Activated T-helper 9 cell treated with anti-CD3 and anti-CD28 coated beads, Interleukin-2, amount 50 U/mL, for 16 hours (primary cell): Measurements from ENCODE around the gene GNAT1.

Source experiments
- DNase-seq: peaks from one replicate; pipeline ENCODE4 v3.0.0-alpha.2; 2020; ENCODE audit warnings: low read depth

The GNAT1 gene

DNA sequence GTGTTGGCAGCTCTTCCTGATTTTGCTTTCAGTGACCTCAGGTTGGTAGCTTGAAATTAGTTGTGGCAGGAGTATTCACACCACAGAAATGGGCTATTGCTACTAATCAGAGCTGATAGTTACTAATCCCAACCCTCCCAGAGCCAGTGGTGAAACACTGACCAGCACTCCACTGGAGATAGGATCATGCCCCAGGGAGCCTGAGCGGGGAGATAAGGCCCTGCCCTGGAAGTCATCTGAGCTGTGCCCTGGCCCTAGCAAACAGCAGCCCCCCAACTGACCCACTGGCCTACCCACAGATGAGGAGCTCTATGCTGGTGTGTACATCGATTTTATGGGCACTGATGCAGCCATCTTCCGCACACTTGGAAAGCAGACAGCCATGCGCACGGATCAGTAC is 9.4 kb upstream of the GNAT1 start:
- no peak for DNase-seq

DNA sequence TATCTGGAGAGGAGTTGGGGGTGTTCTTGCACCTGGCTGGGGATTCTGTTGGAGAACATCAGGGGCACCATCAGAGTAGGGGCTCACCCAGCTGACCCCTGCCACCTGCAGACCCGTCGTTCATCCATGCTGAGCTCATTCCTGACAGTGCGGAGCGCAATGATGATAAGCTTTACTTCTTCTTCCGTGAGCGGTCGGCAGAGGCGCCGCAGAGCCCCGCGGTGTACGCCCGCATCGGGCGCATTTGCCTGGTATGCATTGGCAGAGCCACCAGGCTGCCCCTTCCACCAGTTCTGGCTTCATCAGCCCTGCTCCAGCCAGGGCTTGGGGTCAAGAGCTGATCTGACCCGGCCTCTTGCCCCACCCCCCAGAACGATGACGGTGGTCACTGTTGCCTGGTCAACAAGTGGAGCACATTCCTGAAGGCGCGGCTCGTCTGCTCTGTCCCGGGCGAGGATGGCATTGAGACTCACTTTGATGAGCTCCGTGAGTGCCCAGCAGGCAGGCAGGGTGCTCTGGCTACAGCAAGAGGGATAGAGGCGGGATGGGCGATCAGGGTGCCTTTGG is 8.8 kb upstream of the GNAT1 start:
- DNase-seq: no peak

DNA sequence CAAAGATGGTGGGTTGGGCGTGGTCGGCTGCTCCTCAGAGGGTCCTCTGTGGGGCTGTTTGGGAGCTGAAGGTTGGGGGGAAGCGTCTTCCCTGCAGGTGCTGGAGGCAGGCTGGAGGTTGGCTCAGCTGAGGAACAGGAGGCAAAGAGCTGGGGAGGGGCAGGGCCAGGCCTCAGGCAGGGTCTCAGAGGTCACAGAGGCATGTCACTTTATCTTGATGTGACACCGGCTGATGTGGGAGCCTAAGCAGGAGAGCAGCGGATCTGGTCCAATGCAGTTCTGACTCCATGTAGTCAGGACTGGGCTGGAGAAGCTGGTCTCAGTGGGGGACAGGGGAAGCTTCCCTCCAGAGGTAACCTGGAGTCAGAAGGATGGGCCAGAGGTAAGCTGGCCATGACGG is 7.7 kb upstream of the GNAT1 start:
- no peak for DNase-seq

DNA sequence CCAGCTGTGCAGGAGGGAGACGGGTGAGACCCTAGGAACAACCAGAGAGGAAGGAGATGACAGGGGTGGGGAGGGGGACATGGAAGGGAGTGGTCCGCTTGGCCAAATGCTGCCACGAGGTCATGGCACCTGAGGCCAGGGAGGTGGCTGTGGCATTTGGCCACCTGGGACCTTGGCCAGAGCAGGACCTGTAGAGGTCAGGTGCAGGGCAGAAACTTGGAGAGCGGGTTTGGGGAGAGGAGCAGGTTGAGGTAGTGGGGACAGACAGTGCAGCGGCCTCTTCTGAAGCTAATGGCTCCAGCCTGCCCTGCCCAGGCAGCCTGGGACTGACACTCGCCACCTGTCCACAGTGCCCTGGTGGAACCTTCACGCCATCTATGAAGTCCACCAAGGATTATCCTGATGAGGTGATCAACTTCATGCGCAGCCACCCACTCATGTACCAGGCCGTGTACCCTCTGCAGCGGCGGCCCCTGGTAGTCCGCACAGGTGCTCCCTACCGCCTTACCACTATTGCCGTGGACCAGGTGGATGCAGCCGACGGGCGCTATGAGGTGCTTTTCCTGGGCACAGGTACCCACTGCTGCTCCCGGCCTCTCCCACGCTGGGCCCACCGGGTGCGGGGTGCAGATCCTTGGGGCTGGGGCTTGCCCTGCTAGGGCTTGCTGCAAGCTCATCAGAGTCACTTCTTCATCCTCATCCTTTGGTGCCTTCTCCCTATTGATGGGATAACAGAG is 7.0 kb upstream of the GNAT1 start:
- no peak for DNase-seq

DNA sequence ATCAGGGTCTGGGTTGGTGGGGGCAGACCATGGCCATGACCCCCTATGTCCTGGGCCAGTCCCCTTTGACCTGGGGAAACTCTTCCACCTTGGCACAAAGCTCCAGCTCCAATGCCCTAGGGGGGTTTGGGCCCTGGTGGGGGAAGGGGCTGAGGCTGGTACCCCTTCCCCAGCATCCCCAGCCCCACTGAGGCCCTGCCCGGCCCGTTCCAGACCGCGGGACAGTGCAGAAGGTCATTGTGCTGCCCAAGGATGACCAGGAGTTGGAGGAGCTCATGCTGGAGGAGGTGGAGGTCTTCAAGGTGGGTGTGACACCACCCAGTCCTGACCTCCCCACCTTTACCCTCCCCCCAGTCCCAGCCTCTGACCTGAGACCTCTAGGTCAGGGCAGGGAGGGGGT is 6.2 kb upstream of the GNAT1 start:
- no peak for DNase-seq

DNA sequence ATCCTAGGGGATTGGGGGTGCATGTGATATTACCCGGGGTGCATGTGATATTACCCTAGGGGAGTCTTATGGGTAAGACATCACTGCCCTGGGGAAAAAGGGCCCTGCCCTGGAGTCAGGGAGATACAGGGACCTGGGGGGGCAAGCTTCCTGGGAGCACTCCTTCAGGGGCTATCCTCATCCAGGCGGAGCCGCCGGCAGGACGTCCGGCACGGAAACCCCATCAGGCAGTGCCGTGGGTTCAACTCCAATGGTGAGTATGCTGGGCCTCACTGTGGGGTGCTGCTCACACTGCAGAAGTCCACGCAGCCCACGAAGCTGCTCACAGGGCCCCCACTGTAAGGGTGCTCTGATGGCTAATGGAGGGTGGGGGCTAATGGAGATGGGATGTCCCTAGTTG is 5.3 kb upstream of the GNAT1 start:
- no peak for DNase-seq

DNA sequence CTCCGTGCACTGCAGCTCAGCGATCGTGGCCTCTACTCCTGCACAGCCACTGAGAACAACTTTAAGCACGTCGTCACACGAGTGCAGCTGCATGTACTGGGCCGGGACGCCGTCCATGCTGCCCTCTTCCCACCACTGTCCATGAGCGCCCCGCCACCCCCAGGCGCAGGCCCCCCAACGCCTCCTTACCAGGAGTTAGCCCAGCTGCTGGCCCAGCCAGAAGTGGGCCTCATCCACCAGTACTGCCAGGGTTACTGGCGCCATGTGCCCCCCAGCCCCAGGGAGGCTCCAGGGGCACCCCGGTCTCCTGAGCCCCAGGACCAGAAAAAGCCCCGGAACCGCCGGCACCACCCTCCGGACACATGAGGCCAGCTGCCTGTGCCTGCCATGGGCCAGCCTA is 3.7 kb upstream of the GNAT1 start:
- no peak for DNase-seq

DNA sequence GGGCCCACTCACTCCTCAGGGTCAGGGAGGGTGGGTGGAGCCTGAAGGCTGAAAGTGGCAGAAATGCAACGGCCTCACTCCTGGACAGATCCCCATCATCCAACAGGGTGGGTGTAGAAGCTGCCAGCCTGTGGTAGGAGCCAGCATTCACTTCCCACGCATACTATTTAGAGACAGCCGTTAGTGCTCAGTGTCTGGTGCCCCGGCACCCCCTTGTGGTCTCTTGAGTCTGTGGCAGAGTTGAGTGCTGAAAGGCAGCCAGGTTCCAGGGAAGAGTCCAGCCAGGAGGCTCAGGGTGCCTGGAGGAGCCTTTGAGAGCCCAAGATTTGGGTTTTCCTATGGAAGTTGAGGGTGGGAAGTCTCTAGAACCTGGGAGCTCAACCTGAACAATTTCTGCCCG is 2.1 kb upstream of the GNAT1 start:
- no peak for DNase-seq

DNA sequence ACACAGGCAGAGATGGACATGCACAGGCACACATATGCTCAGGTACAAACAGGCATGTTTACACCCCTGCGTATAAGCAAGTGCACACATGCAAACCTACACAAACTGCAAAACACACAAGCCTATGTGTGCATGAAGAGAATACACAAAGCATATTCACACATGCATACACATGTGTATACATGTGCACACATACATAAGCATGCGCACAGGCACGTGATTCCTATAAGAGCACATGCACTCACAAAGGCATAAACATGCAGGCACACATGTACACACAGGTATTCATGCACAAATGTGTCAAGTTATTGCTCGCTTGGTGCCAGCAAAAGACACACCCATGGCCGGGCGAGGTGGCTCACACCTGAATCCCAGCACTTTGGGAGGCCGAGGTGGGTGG is 1.4 kb upstream of the GNAT1 start:
- DNase-seq: no peak

DNA sequence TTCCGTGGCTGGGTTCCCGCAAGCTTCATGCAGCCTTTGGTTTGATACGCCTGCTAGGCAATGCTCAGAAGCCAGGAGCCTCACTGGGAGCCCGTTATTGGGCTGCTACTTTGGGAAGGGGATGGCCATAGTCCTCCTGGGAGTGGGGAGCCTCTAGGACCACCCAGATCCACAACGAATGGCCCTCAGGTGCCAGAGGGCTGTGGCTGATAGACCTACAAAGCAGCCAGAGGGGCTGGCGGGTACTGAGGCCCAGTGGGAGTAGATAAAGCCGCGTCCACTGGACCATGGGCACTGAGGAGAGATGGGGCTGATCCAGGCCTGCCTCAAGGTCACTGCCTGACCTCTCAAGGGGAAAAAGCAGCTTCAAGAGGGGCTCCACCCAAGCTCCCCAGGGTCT is 714 bp downstream of the GNAT1 start:
- DNase-seq: no peak

DNA sequence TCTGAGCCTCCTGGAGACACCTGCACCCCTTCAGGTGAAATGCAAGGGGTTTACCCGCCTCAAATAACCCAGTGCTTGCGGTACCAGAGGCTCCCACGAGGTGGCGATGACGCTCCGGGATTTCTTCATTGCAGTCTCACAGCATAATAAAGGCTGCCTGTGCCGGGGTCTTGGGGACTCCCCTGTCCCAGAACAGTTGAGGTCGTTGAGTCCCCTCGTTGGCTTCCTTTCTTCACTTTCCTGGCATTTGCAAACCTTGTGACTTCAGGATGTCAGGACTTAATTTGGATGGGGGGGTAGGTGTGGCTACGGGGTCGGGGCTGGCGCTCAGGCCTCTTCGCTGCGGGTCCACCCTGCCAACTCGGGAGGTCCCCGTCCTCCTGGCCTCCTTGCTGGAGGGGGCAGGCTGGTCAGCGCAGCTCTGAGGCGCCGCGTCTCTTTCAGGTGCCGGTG is 1.3 kb downstream of the GNAT1 start:
- DNase-seq: peak; percentile 72

DNA sequence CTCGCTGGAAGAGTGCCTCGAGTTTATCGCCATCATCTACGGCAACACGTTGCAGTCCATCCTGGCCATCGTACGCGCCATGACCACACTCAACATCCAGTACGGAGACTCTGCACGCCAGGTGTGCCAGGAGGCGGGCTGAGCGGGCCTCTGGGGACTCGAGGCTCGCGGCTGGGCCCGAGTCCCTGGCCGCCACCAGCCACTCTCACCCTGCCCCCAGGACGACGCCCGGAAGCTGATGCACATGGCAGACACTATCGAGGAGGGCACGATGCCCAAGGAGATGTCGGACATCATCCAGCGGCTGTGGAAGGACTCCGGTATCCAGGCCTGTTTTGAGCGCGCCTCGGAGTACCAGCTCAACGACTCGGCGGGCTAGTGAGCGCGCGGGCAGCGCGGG is 1.9 kb downstream of the GNAT1 start:
- no peak for DNase-seq

DNA sequence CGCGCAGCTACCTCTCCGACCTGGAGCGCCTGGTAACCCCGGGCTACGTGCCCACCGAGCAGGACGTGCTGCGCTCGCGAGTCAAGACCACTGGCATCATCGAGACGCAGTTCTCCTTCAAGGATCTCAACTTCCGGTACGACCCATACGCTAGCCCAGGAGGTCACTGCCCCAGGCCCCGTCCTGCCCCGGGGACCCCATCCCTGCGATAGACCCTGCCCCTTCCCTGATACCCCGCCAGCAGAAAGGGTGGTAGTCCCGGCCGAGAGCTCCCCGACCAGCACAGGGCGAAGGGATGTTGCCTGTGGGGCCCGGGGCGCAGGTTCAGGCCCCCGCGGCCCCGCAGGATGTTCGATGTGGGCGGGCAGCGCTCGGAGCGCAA is 2.3 kb downstream of the GNAT1 start:
- no peak for DNase-seq

DNA sequence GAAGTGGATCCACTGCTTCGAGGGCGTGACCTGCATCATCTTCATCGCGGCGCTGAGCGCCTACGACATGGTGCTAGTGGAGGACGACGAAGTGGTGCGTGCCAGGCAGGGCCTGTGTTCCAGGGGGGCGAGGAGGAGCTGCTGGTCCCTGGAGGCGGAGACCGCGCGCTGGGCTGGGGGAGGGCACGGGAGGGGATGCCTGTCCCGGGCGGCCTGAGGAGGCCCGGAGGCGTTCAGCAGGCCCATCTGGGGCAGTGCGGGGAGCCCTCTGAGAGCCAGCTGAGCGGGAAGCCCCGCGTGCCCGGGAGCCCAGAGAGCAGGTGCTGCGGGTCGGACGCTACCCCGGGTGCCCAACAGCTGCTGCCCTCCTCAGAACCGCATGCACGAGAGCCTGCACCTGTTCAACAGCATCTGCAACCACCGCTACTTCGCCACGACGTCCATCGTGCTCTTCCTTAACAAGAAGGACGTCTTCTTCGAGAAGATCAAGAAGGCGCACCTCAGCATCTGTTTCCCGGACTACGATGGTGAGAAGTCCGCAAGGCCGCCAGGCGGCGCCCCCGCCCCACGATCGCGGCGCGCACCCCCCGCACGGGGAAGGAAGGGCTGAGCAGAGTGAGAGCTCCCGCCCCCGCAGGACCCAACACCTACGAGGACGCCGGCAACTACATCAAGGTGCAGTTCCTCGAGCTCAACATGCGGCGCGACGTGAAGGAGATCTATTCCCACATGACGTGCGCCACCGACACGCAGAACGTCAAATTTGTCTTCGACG is 2.9 kb downstream of the GNAT1 start:
- peak; percentile 80 for DNase-seq

DNA sequence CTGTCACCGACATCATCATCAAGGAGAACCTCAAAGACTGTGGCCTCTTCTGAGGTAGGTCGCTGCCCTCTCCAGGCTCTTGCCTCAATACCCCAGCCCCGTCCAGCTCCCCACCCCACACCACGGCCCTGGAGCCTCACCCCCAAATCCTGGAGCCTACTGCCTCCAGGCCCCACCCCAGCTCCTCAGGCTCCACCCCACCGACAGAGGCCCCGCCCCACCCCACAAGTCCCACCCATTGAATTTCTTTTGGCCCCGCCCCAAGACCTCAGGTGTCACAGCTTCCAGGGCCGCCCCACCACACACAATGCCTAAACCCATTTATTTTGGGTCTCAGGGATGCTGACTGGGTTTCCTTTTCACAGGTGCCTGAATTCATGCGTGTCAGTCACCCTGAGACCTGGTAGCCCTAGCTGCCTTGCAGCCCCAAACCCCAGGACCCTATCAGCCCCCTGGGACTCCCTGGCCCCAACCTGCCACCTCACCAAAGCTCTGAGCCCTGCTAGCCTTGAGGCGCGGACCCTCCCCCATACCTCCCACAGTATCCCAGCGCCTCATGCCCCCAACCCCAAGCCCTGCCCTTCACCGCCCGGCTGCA is 3.6 kb downstream of the GNAT1 start:
- peak; percentile 18 for DNase-seq

DNA sequence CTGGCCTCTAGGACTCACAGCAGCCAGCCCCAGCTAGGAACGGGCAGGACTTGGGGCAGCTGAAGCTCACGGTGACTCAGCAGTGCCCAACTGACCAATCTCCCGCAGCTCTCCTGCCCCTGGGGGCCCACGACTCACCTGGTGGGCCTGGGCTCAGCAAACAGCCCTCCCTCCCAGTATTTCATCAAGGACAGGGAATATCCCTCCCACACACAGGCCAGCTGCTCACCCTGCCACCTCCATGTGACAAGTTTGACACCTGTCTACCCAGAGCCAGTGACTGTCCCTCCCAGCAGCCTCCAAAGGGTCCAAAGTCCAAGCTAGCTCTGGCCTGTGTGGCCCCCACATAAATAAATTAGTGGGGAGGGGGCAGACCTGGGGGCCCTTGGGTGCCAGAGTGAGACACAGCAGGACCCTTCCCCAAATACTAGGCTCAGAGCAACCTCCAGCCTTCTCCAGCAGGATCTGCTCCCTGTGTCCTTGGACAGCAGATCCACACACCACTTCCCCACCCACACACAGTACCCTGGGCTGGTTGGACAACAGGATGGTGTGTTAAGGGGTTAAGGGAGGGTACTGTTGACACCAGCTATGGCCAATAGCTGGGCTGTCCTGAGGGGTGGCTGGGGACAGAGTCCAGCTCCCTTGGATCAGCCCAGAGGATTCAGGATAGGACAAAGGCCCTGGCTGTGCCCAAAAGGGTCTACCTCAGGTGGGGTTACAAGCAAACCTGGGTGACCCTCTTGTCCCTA is 4.3 kb downstream of the GNAT1 start:
- no peak for DNase-seq

DNA sequence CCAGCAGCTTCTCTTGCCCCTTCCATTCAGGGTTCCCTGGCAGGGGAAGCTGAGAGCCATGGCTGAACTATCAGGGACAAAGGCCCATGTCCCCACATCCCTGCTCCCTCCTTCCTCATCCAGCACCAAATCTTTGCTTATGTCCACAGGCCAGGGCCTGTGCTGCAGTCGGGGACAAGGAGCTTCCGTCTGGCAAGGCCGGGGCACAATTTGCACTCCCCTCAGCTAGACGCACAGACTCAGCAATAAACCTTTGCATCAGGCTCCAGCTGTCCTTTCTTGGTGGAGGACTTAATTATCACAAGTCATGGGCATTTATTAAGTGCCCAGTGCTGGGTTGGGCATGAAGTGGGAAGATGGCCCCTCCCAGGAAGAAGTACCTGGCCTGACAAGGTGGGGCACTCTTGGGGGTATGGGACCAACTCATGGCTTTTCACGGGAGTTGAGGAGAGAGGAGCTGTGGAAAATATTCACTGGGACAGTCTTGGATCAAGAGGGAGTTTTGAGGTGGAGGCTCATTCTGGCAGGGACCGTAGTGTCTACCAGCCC is 4.9 kb downstream of the GNAT1 start:
- DNase-seq: no peak

DNA sequence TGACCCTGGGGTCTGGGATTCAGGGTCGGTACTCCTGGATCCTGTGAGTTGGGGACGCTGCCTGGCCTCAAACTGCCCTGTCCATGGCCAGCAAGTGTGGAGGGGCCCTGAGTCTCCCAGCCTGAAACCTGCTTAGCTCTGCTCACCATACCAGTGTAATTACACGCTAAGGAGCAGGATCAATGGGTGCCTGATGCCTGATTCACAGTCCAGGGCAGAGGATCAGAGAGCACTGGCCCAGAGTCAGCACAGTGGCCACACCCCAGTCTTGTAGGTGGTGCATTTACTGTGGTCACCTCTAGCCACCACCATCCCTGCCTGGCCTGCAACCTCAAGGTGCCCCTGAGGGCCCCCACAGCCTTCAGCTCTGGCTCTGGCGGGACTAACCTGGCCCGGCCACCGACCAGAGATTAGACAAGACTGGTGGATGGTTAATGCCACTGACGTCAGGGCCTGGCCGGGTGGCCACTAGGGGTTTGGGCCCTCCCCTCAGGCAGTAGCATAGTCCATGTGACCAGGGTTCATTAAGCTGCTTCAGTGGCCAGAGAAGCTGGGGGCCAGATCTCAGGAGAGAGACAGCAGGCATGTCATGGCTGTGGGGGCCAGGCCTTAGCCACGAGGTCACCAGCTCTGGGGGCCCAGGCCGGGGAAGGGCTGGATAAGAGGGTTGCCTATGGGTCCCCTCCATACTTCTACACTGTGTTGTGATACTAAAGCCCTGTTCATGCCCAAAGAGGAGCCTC is 10.3 kb downstream of the GNAT1 start:
- DNase-seq: no peak

DNA sequence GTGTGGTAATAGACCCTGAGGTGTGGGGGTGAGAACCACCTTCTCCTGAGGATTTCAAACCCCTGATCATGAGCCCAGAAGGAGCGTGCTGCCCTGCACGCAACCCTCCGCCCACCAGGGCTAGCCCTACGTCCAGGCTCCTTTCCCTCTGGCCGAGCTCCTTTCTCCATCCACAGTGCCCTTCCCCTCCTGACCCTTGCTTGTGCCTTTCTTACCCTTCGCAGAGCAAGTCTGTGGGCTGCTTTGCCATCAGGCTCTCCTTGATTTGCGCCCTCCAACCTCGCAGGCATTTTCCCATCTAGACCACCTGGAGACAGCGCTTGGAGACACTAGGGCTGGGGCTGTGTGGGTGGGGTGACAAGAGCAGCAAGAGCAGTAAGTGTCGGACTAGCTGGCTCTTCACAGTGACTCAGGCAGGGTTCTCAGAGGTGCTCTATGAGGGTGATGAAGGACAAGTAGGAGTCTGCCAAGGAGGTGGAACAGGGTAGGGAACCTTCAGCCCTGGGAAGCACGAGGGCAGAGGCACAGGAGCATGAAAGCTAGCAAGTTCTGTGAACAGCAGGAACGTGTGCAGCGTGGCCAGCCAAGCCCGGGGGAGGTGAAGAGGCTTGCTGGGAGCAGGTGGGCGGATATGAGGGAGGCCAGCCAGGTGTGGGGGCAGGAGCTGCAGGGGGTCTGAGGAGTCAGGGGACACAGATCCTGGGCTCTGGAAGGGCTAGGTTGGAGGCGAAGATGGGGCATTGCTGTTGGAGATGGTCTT is 11.1 kb downstream of the GNAT1 start:
- no peak for DNase-seq

DNA sequence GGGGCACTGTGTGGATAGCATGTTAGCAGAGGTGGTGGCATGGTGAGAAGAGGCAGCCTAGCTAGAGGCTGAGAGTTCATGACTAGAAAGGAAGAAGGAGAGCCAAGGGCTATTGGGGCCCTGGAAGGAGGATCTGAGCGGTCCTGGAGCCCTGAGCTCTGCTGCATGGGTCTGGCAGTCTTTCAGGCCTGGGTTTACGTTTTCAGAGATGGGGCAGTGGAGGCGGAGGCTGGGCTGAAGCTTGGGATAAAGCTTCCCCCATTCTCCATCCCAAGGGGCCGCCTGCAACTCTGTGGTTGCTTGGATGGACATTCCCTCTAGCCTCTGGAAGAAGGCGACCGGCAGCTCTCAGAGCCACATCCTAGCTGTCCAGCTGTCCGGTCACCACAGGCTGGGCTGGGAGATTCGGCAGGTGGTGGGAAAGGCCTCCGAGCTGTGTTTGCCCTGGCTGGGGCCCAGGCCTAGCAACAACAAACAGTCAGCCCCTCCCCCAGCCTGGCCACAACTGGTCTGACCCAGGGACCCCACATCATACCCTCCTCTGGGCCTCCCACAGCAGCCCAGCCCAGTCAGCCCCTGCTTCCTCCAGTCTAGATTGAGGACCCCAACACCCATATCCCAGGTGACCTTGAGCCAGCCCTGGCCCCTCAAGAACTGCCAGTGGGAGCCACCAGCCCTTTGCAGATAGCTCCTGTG is 11.9 kb downstream of the GNAT1 start:
- no peak for DNase-seq
